SK-N-MC (cell line): ENCODE data around the gene PIK3C2G.

Experiments
- EZH2 ChIP-seq: fragments of 200-600 bp; sonication (generic); IDR thresholded peaks from one replicate; pipeline ENCODE4 v1.6.1; 2017; ENCODE audit warnings: antibody characterized with exemption
- POLR2AphosphoS5 ChIP-seq: IDR thresholded peaks from 2 replicates; pipeline ENCODE4 v1.6.1; 2012; ENCODE audit warnings: mild to moderate bottlenecking, low read depth, low read length, borderline replicate concordance

DNA sequence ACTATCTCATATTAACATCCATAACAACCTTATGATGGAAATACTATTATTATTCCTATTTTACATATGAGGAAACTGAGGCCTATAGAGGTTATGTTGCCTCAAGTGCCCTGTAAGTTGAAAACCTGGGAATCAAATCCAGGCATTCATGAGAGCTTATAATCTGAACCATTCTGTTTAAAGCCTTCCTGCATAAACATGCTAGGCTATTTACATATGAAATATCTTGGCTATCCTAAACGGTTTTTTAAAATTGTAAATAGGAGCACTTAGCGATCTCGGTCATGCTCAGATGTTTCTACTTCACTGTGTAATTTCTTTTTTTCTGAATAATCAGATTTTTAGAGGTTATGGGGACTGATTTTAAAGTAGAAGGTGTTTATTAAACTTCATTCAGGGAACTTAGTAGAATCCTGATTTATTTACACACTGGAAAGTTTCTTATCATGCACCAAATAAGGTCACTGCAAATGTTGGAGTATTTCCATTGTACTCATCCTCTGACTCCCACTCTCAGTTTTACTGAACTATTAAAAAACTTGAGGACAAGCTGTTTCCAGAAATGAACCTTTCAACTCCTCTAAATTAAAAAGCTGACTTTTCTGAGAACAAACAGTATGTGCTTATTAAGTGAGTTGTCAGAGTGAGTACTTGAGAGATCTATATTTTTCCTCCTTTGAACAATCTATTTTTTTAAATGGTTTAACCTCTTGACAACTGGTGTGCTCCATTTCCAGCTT is 141.7 kb downstream of the PIK3C2G start:
- TF ChIP-seq POLR2AphosphoS5 (no peak), EZH2 (no peak)
